ENCODE results near the gene RHOA. TPM values are rescaled to one million over a fixed set of nuclear protein-coding genes. Genes with fewer than 3 reads are reported as not detected.

The RHOA gene
- total and polyA plus RNA-seq, 10 of the 15 experiments (the other 5 are each of a cell fraction or from before 2014, with no cell fraction given), result 246 to 1,049 (median 515) TPM

- H2AFZ ChIP-seq (ENCODE audit: control insufficient read depth, low read depth, low read length), result no peak overlapping the region; the same call in 1 of the 2 replicates
- no peaks in the 10 kb centered on the region for H3K36me3 ChIP-seq (ENCODE audit: control insufficient read depth in 2 of 2, insufficient read depth in 2 of 2, low read length in 1 of 2)
- ATAC-seq, result no peak
- ChIA-PET POLR2A (interaction anchor here (0.6 to 4.2 kb wide), 10 partner anchors 9 to 249 kb away, joined by 3 to 27 read pairs (median 4); partner anchors contain the start of genes GPX1, NICN1, QARS1 and QRICH1), SMC1A (ENCODE audit: uncharacterized antibody, unreplicated experiment) (interaction anchor here (0.6 to 2.9 kb wide), 10 partner anchors 14 to 1117 kb away, joined by 3 to 12 read pairs (median 4); no protein-coding TSS in a partner anchor), CTCF (interaction anchor here (0.8 to 2.5 kb wide), 6 partner anchors 9 to 223 kb away, joined by 3 to 10 read pairs (median 6); partner anchors contain the start of gene USP19), RAD21 (ENCODE audit: unreplicated experiment) (interaction anchor here (0.7 to 1.0 kb wide), 4 partner anchors 16 to 106 kb away, joined by 3 to 6 read pairs (median 3); no protein-coding TSS in a partner anchor)
- FAIRE-seq, result no peak
- intact Hi-C loops (cut with micrococcal nuclease; ENCODE audit: unreplicated experiment) (loop anchor here (10.0 kb wide), 1 partner anchor 318 kb away; the partner anchor contains the start of genes IMPDH2 and NDUFAF3), in situ Hi-C loops (cut with MboI) (no loop called here)
- peak; percentile 64; the same call in 1 of the 2 replicates for TF ChIP-seq ZNF384 (IDR thresholded peaks at IDR 0.05; ENCODE audit: borderline replicate concordance, low read depth, low read length)
- no peak for TF ChIP-seq STAT1 (conservative IDR thresholded peaks at IDR 0.05)
- peak; percentile 66 for TF ChIP-seq NBN (IDR thresholded peaks at IDR 0.05)
- no peak for TF ChIP-seq CUX1 (IDR thresholded peaks at IDR 0.05; ENCODE audit: insufficient replicate concordance, low read depth, low read length)
- peak; percentile 44; the same call in 1 of the 2 replicates for TF ChIP-seq MEF2A (IDR thresholded peaks at IDR 0.05; ENCODE audit: insufficient read depth, low read depth, low read length)
- no peak for TF ChIP-seq POLR2AphosphoS2 (IDR thresholded peaks at IDR 0.05; ENCODE audit: low read depth, low read length)
- no peak for TF ChIP-seq PAX8 (IDR thresholded peaks at IDR 0.05)
- TF ChIP-seq ZBED1 (IDR thresholded peaks at IDR 0.05; ENCODE audit: borderline replicate concordance), result no peak
- no peak for TF ChIP-seq EP300 (IDR thresholded peaks at IDR 0.05; ENCODE audit: borderline replicate concordance in 1 of 2, control insufficient read depth in 1 of 2, low read depth in 2 of 2, low read length in 2 of 2)
- TF ChIP-seq CHD1 (IDR thresholded peaks at IDR 0.05; ENCODE audit: low read depth, low read length), result no peak
- peak in 1 of 2 experiments; percentile 72; a peak in 1 of 4 replicates for TF ChIP-seq SRF (IDR thresholded peaks at IDR 0.05; ENCODE audit: low read depth in 2 of 2, low read length in 2 of 2)
- TF ChIP-seq BCL11A (IDR thresholded peaks at IDR 0.05; ENCODE audit: low read depth, low read length), result no peak
- no peak for TF ChIP-seq POLR2A (IDR thresholded peaks at IDR 0.05; ENCODE audit: low read depth, low read length)
- TF ChIP-seq RELB (IDR thresholded peaks at IDR 0.05; ENCODE audit: low read depth), result no peak
- 0 out of 2 replicates have a peak, but pooled peaks have one; percentile 16 for TF ChIP-seq RUNX3 (IDR thresholded peaks at IDR 0.05; ENCODE audit: low read length)
- no peak for TF ChIP-seq CEBPB (IDR thresholded peaks at IDR 0.05; ENCODE audit: borderline replicate concordance in 1 of 2, low read depth in 2 of 2, low read length in 2 of 2)
- DNase-seq (ENCODE audit: low read depth, low spot score), result no peak
- H3K79me2 ChIP-seq (ENCODE audit: control insufficient read depth, insufficient read depth, low read length), result peaks cover 30% of the 10 kb centered on the region
- H3K4me1 ChIP-seq (ENCODE audit: control insufficient read depth, insufficient read depth, low read length), result peaks cover 53% of the 10 kb centered on the region
- H3K27me3 ChIP-seq (replicated peaks in 1 of 2; ENCODE audit: control insufficient read depth in 2 of 2, insufficient read depth in 2 of 2, low read length in 1 of 2), result no peaks in the 10 kb centered on the region
- WGBS (ENCODE audit: insufficient coverage, insufficient replicate concordance, low lambda C conversion rate, missing lambda C conversion rate), result 10% methylated on average over 3 of the region's 3 CpGs
- no peaks in the 10 kb centered on the region for H4K20me1 ChIP-seq (ENCODE audit: control insufficient read depth, insufficient read depth)
- peak overlapping the region; percentile 89 for H3K27ac ChIP-seq (ENCODE audit: control insufficient read depth, insufficient read depth)
- H3K4me3 ChIP-seq, result no peak overlapping the region
- no TSS peak for BruUV-seq (replicated peaks)
- H3K9ac ChIP-seq (ENCODE audit: control insufficient read depth, insufficient read depth, low read length), result no peak overlapping the region
- H3K4me2 ChIP-seq (ENCODE audit: control insufficient read depth, insufficient read depth), result 0 out of 2 replicates have a peak overlapping the region, but pooled peaks have one; percentile 3
- H3K9me3 ChIP-seq (replicated peaks; ENCODE audit: control insufficient read depth, insufficient read depth, low read length), result no peaks in the 10 kb centered on the region
Observed at GRCh38 chr3:49343163-49343562, 68.6 kb downstream of the RHOA start.
